Heart right ventricle (tissue), 16 donors: ENCODE data around the gene TLE5. TPM values are rescaled to one million over a fixed set of nuclear protein-coding genes. Genes with fewer than 3 reads are reported as not detected.
"Not testable (repeated sequence)": the region's sequence is repeated elsewhere in the genome, so short reads cannot be mapped to it uniquely, and the experiment has no call there.

Experiments used
- ATAC-seq, 8 donors: fragments of 200-7000 bp; cut with Tn5 transposase; one replicate each; pipeline ENCODE4 v1.9.1; 2020; ENCODE audit warnings: mild to moderate bottlenecking in 8 of 8, moderate library complexity in 8 of 8, moderate number of reproducible peaks in 1 of 8
- DNase-seq, 2 donors: peaks; one replicate each; pipeline ENCODE4 v3.0.0-alpha.2; 2020
- H3K27ac ChIP-seq, 10 donors: fragments of 200-600 bp; sonication (generic) in 2 of 10; one replicate each; pipeline versions ENCODE4 v1.5.0 to v1.8.0; 2020 to 2022; ENCODE audit warnings: mild to moderate bottlenecking in 3 of 10
- H3K27me3 ChIP-seq, 7 donors: fragments of 200-600 bp; one replicate each; pipeline ENCODE4 v1.8.0; 2021 to 2022; ENCODE audit warnings: mild to moderate bottlenecking in 2 of 7
- H3K36me3 ChIP-seq, 9 donors: fragments of 200-600 bp; sonication (generic) in 1 of 9; one replicate each; pipeline versions ENCODE4 v1.5.0 to v1.8.0; 2020 to 2022; ENCODE audit warnings: mild to moderate bottlenecking in 2 of 9
- H3K4me1 ChIP-seq, 9 donors: fragments of 200-600 bp; sonication (generic) in 1 of 9; one replicate each; pipeline versions ENCODE4 v1.5.0 to v1.8.0; 2020 to 2022; ENCODE audit warnings: mild to moderate bottlenecking in 4 of 9
- H3K4me3 ChIP-seq, 10 donors: fragments of 200-600 bp; sonication (generic) in 2 of 10; one replicate each; pipeline versions ENCODE4 v1.5.0 to v1.8.0; 2020 to 2022; ENCODE audit warnings: mild to moderate bottlenecking in 7 of 10, moderate library complexity in 2 of 10
- H3K9me3 ChIP-seq, 11 donors: fragments of 200-600 bp in 10 of 11; sonication (generic) in 2 of 11; one replicate each; pipeline versions ENCODE4 v1.5.0 to v1.8.0; 2013 to 2022; ENCODE audit warnings: mild to moderate bottlenecking in 2 of 11, control low read depth in 1 of 11, moderate library complexity in 1 of 11
- WGBS, 2 donors: extraction: QIAGEN DNeasy Blood & Tissue Kit; methylation state at CpG; one replicate each; pipeline ENCODE4 v1.1.7; 2013; ENCODE audit warnings: inconsistent platforms in 1 of 2; 5-methylcytosine and 5-hydroxymethylcytosine counted together
- intact Hi-C, 10 donors: fragments of 100-400 bp; cut with DNase I; formaldehyde crosslinking; loops; one replicate each; pipeline versions ENCODE4 v1.11.1 to v1.14.2; 2022
- polyA plus RNA-seq, 2 donors: library from polyadenylated mRNA; stranded (reverse); fragments of 200-250 nt; gene quantifications; one replicate each; pipeline ENCODE4 v1.2.3, GENCODE V29; 2013
- total RNA-seq, 10 donors: library from RNA; stranded (reverse); fragmentation: NEBNext Ultra II Directional in 3 of 10; extraction: Animal tissue kit (Norgen Biotek cat#: 25700) in 3 of 10; gene quantifications; one replicate each; pipeline versions ENCODE4 v1.2.1 to v1.2.4, GENCODE V29; 2021 to 2023
- TF ChIP-seq, protein P1 (sequence below), 9 donors: fragments of 200-600 bp; sonication (generic) in 2 of 9; IDR thresholded peaks; one replicate each; pipeline versions ENCODE4 v1.5.0 to v1.8.0; 2021 to 2022; ENCODE audit warnings: antibody characterized with exemption in 9 of 9, mild to moderate bottlenecking in 5 of 9, moderate library complexity in 1 of 9
- donor health status: Arrhythmogenic right ventricular cardiomyopathy.
- donor health status: ischemic (EF 13 %, LVEDD 7.1; RV severe dilation, severe dysfunction).
- donor health status: healthy with polysubstance abuse.
- donor health status: DM: no; HTN: yes; CAD: no.
- donor health status: DM: no; HTN: no; CAD: no.
- donor health status: ischemic (EF 25% LVEDD 6.9; RV normal size, moderate dysfunction).
- donor health status: ischemic (EF 25% LVEDD 5.7; RV mildly dilated, moderate dysfunction).
- donor health status: healthy.
- donor health status: DM: yes; HTN: yes; CAD: no.
- donor health status: Ischemic cardiomyopathy.
- donor health status: ischemic (EF 35%, LVEDD 5.7; RV mildly dilated, moderate dysfunction).
- donor health status: nonischemic (EF 11% LVEDD 7.7; RV severe dilation, severe dysfunction).
- donor health status: DM: yes; HTN: yes; CAD: no.
- donor health status: PGD.
- donor health status: ischemic (EF 29% LVEDD 5.4; RV normal size, mild dysfunction).
- donor health status: nonischemic (EF 23%, LVEDD 6.1; RV moderate dilation, normal function).

TLE5 gene
- total and polyA plus RNA-seq, 12 donors: 653 to 1,254 (median 758) TPM

GRCh38 chr19:3054265-3054971, 7.9 kb downstream of the TLE5 start:
- DNase-seq: no peak
- peaks cover 12 to 52% (median 32%) of the 10 kb centered on the region in 9 donors for H3K4me1 ChIP-seq

GRCh38 chr19:3053780-3054179, 8.5 kb downstream of the TLE5 start:
- H3K27ac ChIP-seq: no peak overlapping the region
- DNase-seq (no peak), ATAC-seq (no peak)
- no peak overlapping the region for H3K4me3 ChIP-seq
- peaks cover 6 to 63% (median 34%) of the 10 kb centered on the region in 9 donors for H3K36me3 ChIP-seq
- H3K27me3 ChIP-seq: no peaks in the 10 kb centered on the region
- WGBS, 2 donors: 72 to 82% methylated on average over 21 of the region's 21 CpGs
- TF ChIP-seq, protein P1, sequence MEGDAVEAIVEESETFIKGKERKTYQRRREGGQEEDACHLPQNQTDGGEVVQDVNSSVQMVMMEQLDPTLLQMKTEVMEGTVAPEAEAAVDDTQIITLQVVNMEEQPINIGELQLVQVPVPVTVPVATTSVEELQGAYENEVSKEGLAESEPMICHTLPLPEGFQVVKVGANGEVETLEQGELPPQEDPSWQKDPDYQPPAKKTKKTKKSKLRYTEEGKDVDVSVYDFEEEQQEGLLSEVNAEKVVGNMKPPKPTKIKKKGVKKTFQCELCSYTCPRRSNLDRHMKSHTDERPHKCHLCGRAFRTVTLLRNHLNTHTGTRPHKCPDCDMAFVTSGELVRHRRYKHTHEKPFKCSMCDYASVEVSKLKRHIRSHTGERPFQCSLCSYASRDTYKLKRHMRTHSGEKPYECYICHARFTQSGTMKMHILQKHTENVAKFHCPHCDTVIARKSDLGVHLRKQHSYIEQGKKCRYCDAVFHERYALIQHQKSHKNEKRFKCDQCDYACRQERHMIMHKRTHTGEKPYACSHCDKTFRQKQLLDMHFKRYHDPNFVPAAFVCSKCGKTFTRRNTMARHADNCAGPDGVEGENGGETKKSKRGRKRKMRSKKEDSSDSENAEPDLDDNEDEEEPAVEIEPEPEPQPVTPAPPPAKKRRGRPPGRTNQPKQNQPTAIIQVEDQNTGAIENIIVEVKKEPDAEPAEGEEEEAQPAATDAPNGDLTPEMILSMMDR (IDR thresholded peaks at IDR 0.05): no peak
- H3K4me1 ChIP-seq: peaks cover 12 to 45% (median 26%) of the 10 kb centered on the region in 9 donors
- H3K9me3 ChIP-seq: no peaks in the 10 kb centered on the region
- intact Hi-C loops: no loop called here

More at GRCh38 chr19:3054265-3054971, 7.9 kb downstream of the TLE5 start:
- no peak for ATAC-seq
- Histone ChIP-seq H3K27me3 (no peaks in the 10 kb centered on the region), H3K36me3 (peaks cover 6 to 70% (median 39%) of the 10 kb centered on the region in 9 donors), H3K4me3 (no peak overlapping the region), H3K27ac (peak overlapping the region in 1 of 10 donors; percentile 30), H3K9me3 (no peaks in the 10 kb centered on the region)
- TF ChIP-seq, protein P1 (IDR thresholded peaks at IDR 0.05): no peak
- intact Hi-C loops: no loop called here
- WGBS, 2 donors: 76 to 81% methylated on average over 4 of the region's 4 CpGs

GRCh38 chr19:3053218-3053621, 9.1 kb downstream of the TLE5 start:
- H3K27ac ChIP-seq: no peak overlapping the region
- H3K9me3 ChIP-seq: no peaks in the 10 kb centered on the region
- WGBS, 2 donors: 71 to 73% methylated on average over 15 of the region's 15 CpGs
- H3K36me3 ChIP-seq: peaks cover 6 to 58% (median 32%) of the 10 kb centered on the region in 9 donors
- no peak overlapping the region for H3K4me3 ChIP-seq
- DNase-seq (no peak), ATAC-seq (no peak)
- H3K4me1 ChIP-seq: peaks cover 10 to 41% (median 20%) of the 10 kb centered on the region in 9 donors
- no peaks in the 10 kb centered on the region for H3K27me3 ChIP-seq
- TF ChIP-seq, protein P1 (IDR thresholded peaks at IDR 0.05): no peak
- intact Hi-C loops: no loop called here

GRCh38 chr19:3050016-3050415, 12.3 kb downstream of the TLE5 start:
- peaks cover 0 to 27% (median 16%) of the 10 kb centered on the region in 9 donors for H3K36me3 ChIP-seq
- H3K27me3 ChIP-seq, H3K4me3 ChIP-seq, ATAC-seq, H3K27ac ChIP-seq, DNase-seq, intact Hi-C loops, H3K9me3 ChIP-seq: not testable (repeated sequence)
- H3K4me1 ChIP-seq: peaks cover 0 to 22% (median 8%) of the 10 kb centered on the region in 9 donors
- 96 to 98% methylated on average over 7 of the region's 7 CpGs for WGBS, 2 donors

DNA sequence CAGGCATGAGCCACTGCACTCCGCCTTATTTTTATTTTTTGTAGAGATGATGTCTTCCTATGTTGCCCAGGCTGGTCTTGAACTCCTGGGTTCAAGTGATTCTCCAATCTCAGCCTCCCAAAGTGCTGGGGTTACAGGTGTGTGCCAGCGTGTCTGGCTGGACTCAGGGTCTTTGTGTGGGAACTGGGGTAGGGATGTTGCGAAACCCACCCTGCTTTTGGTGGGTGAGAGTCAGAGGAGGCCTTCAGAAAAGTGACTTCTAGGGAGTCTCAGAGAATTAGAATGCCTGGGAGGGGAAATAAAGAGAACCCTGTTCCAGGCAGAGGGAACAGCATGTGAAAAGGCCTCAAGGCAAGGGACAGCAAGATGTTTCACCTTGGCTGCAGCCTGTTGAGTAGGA, 13.2 kb downstream of the TLE5 start:
- DNase-seq: no peak
- WGBS, 2 donors: 97% methylated on average over 3 of the region's 3 CpGs
- no peak for ATAC-seq
- TF ChIP-seq, protein P1 (IDR thresholded peaks at IDR 0.05): no peak
- Histone ChIP-seq H3K27me3 (peaks cover 0 to 6% (median 0%) of the 10 kb centered on the region in 7 donors), H3K27ac (no peak overlapping the region), H3K36me3 (peaks cover 0 to 18% (median 6%) of the 10 kb centered on the region in 9 donors), H3K9me3 (no peaks in the 10 kb centered on the region), H3K4me1 (peaks cover 0 to 16% (median 8%) of the 10 kb centered on the region in 9 donors), H3K4me3 (no peak overlapping the region)
- intact Hi-C loops: no loop called here
